GM19043 (cell line): ENCODE data around the gene TGM1.
"Not testable (repeated sequence)": the region's sequence is repeated elsewhere in the genome, so short reads cannot be mapped to it uniquely, and the experiment has no call there.

Source experiments
- ATAC-seq: cut with Tn5 transposase; IDR thresholded peaks from one replicate; pipeline ENCODE4 v1.9.1; 2021; ENCODE audit warnings: low read depth; ENCODE audit not compliant: unreplicated experiment

TGM1 gene

DNA sequence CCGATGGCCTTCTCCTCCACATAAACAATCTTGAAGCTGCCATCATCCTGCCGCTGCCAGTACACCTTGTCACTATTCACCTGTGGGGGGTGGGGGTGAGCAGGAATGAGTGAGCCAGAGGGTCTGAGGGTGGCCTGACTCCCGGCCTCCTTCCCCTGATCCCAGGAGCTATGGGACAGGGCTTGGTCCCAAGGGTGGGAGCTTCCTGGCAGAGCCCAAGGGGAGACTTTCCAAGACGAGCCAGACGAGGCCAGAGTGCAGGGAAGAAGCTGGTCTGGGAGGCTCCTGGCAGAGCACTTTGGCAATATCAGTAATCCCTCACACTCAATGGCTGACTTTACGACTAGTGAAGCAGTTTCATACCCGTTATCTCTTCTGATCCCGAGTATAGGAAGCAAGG lies 7.5 kb downstream of the TGM1 start:
- ATAC-seq: no peak

GRCh38 chr14:24254630-24255392 lies 8.2 kb downstream of the TGM1 start:
- no peak for ATAC-seq

DNA sequence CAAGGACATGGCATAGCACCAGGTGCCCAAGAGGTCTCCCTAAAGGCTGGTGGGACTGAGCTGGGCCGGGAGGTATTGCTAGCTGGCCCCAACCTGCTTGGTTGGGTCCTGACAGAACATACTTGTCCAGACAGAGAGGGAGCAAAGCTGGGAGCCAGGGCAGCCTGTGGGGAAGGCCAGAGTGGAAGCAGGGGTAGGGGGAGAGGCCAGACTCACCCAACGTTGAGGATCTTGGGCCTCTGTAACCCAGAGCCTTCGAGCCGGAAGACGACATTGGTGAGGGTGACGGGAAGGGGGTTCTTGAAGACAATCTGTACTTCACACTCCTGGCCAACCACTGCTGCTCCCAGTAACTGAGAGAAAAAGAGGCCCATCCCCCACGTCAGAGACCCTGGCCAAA lies 9.0 kb downstream of the TGM1 start:
- ATAC-seq: no peak

GRCh38 chr14:24252289-24253124 lies 10.5 kb downstream of the TGM1 start:
- no peak for ATAC-seq

DNA sequence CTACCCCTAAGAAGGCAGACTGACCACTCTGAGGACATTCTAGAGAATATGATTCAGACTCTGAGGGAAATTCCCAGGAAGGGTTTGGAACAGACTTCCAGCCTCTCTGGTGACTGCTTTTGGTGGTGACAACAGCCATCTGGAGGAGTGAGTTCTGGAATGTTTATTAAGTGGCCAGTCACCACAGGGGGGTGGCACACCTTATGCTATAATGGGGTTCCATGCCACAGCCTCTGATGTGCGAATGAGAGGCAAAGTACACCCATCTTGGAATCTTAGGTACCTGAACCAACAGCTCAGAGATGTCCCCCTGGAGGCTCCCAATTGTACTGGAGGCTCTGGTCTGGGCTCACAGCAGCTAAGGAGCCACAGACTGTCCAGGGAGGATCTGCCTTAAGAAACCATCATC lies 11.1 kb downstream of the TGM1 start:
- ATAC-seq: no peak

- no peak for ATAC-seq
Observed at GRCh38 chr14:24250354-24250753, 12.6 kb downstream of the TGM1 start.

- no peak for ATAC-seq
Observed at GRCh38 chr14:24249230-24250021, 13.6 kb downstream of the TGM1 start.

DNA sequence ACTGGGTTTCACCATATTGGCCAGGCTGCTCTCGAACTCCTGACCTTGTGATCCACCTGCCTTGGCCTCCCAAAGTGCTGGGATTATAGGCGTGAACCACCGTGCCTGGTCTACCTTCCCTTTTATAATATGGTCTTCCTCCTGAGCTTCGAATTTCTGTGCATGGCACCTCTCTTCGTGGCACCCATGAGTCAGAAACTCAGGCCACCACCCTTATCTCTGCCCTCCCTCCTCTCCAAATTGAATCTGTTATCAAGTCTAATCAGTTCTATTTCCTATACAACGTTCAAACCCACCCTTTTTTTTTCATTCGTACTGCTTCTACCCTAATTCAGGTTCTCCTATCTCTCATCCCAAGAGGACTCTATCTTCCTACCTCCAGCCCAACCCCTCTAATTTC lies 15.6 kb downstream of the TGM1 start:
- no peak for ATAC-seq

- no peak for ATAC-seq
Observed at GRCh38 chr14:24246765-24247212, 16.2 kb downstream of the TGM1 start.

GRCh38 chr14:24245350-24245749 lies 17.6 kb downstream of the TGM1 start:
- not testable (repeated sequence) for ATAC-seq

- ATAC-seq: no peak
Observed at GRCh38 chr14:24243336-24243836, 19.6 kb downstream of the TGM1 start.

GRCh38 chr14:24241829-24242443 lies 21.0 kb downstream of the TGM1 start:
- peak; percentile 69 for ATAC-seq

DNA sequence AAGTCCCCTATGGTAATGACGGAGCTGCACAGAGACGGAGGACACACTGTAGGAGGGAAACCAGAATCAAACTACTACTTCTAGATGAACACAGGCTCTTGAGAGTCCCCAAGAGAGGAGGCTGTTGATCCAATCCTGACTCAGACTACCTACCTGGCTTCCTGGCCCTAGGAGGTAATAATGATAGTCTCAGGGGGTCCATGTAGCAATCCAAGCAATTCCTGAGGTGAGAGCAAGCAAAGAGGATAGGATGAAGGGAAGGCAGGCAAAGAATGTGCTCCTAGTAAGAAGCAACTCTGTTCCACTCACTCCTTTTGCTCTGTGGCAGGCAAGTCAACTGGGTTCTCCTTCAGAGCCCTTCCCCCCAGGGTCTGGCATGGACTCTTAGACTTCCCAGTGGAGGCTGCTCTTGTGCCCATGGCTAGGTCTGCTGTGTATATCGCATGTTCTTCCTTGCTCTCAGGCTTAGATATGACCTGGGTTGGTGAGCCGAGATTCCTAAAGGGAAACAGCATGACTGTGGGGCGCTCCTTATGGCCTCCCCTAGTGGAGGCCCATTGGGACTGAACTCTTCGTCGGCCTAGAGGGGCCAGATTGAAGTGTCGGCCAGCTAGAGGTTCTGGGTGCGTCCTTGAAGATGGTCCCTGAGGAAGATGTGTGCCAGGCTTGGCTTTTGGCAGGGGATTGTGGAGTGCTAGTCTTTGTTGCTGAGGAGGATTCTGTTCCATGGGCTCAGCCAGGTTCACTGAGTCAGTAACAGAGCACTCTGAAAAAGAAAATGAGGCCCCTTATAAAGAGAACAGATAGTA lies 22.7 kb downstream of the TGM1 start:
- ATAC-seq: no peak

DNA sequence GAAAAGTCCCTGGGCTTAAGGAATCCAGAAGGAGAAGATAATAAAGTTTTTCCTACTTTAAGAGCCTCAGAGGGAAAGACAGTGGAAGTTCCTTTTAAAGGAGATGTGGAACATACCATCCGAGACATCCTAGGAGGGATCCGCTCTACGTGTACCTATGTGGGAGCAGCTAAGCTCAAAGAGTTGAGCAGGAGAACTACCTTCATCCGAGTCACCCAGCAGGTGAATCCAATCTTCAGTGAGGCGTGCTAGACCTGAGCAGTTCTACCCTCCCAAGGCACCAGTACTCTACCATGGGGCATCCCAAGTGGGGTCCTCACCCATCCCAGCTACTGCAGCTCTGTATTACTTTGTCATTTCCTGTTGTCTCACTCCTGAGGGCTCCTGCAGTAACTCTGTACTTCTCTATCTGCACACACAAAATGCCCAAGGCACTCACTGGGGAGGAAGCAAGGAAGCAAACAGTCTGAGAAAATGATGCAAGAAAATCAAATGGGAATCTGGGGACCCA lies 24.4 kb downstream of the TGM1 start:
- no peak for ATAC-seq

DNA sequence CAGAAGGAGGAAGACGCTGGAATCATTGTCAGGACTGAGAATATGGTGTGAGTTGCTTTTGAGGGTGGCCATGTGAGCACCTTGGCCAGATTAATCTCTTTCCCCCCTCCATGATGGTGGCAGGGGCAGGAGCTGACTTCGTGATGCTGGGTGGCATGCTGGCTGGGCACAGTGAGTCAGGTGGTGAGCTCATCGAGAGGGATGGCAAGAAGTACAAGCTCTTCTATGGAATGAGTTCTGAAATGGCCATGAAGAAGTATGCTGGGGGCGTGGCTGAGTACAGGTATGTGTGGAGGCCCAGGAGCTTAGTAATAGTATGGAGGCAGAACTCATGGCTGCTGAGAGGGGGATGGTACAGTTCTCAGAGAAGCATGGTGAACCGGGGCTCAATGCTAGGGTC lies 24.9 kb downstream of the TGM1 start:
- ATAC-seq: no peak

- ATAC-seq: no peak
Observed at GRCh38 chr14:24237463-24237955, 25.5 kb downstream of the TGM1 start.

DNA sequence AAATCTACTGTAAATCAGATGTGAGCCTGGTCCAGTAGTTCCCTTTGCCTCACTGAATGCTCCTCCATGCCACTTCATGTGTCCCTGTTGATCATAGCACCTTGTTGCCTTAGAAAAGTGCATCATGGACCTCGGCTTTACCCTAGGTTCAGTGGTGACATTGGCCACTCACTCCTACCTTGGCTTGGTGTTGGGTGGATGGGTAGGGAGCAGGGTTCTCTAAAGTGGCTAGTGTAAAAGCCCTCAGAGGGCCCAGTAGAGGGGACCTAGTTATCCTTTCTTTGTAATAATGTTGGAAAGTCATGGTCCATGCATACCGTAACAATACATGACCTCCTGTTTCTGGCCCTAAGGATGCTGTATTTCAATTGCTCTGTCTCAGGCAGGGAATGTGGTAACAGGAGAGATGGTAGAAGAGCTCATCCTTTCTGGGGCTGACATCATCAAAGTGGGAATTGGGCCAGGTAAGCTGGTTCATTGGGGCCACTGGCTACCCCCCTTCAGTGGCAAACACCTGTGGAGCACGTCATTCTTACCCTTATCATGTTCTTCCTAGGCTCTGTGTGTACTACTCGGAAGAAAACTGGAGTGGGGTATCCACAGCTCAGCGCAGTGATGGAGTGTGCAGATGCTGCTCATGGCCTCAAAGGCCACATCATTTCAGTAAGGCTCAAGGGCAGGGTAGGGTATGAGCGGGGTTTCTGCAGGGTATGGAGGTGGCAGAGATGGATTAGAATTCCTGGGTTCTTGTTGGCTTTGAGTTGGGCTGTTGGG lies 26.1 kb downstream of the TGM1 start:
- ATAC-seq: no peak
